ENCODE results near the gene SLX4IP. TPM values are rescaled to one million over a fixed set of nuclear protein-coding genes. Genes with fewer than 3 reads are reported as not detected.

The SLX4IP gene
- polyA plus RNA-seq, 4 donors: 1.6 to 7.1 (median 2.5) TPM

- Histone ChIP-seq H3K4me3 (ENCODE audit: low read depth in 1 of 3, low read length in 3 of 3) (no peak overlapping the region), H3K27ac (ENCODE audit: low read depth in 1 of 3, low read length in 2 of 3) (no peak overlapping the region), H3K4me1 (ENCODE audit: control insufficient read depth in 3 of 3, insufficient read depth in 2 of 3, low read depth in 1 of 3, low read length in 2 of 3) (no peaks in the 10 kb centered on the region), H3K36me3 (ENCODE audit: control insufficient read depth in 3 of 3, insufficient read depth in 2 of 3, low read depth in 1 of 3, low read length in 3 of 3) (no peaks in the 10 kb centered on the region), H3K9me3 (ENCODE audit: control insufficient read depth in 2 of 2, insufficient read depth in 1 of 2, low read depth in 1 of 2, low read length in 1 of 2) (no peaks in the 10 kb centered on the region), H3K27me3 (ENCODE audit: control insufficient read depth in 3 of 3, insufficient read depth in 3 of 3, low read length in 3 of 3) (no peaks in the 10 kb centered on the region)
- FAIRE-seq (no peak), DNase-seq (no peak)
- WGBS, 3 donors: 85 to 94% (median 94%) methylated on average over 2 of the region's 2 CpGs
Measured at GRCh38 chr20:10496465-10496864, 61.4 kb downstream of the SLX4IP start.

- FAIRE-seq (peak; percentile 5), DNase-seq (no peak)
- Histone ChIP-seq H3K9me3 (ENCODE audit: control insufficient read depth in 2 of 2, insufficient read depth in 1 of 2, low read depth in 1 of 2, low read length in 1 of 2) (no peaks in the 10 kb centered on the region), H3K27me3 (ENCODE audit: control insufficient read depth in 3 of 3, insufficient read depth in 3 of 3, low read length in 3 of 3) (no peaks in the 10 kb centered on the region), H3K4me1 (ENCODE audit: control insufficient read depth in 3 of 3, insufficient read depth in 2 of 3, low read depth in 1 of 3, low read length in 2 of 3) (no peaks in the 10 kb centered on the region), H3K4me3 (ENCODE audit: low read depth in 1 of 3, low read length in 3 of 3) (no peak overlapping the region), H3K27ac (ENCODE audit: low read depth in 1 of 3, low read length in 2 of 3) (no peak overlapping the region), H3K36me3 (ENCODE audit: control insufficient read depth in 3 of 3, insufficient read depth in 2 of 3, low read depth in 1 of 3, low read length in 3 of 3) (no peaks in the 10 kb centered on the region)
- 86 to 96% (median 94%) methylated on average over 2 of the region's 2 CpGs for WGBS, 3 donors
Measured at GRCh38 chr20:10497283-10497682, 62.2 kb downstream of the SLX4IP start.

- no peak for FAIRE-seq
- no peak for DNase-seq
- no peaks in the 10 kb centered on the region for H3K27me3 ChIP-seq (ENCODE audit: control insufficient read depth in 3 of 3, insufficient read depth in 3 of 3, low read length in 3 of 3)
- H3K9me3 ChIP-seq (ENCODE audit: control insufficient read depth in 2 of 2, insufficient read depth in 1 of 2, low read depth in 1 of 2, low read length in 1 of 2): no peaks in the 10 kb centered on the region
- H3K36me3 ChIP-seq (ENCODE audit: control insufficient read depth in 3 of 3, insufficient read depth in 2 of 3, low read depth in 1 of 3, low read length in 3 of 3): no peaks in the 10 kb centered on the region
- no peak overlapping the region for H3K4me3 ChIP-seq (ENCODE audit: low read depth in 1 of 3, low read length in 3 of 3)
- H3K27ac ChIP-seq (ENCODE audit: low read depth in 1 of 3, low read length in 2 of 3): no peak overlapping the region
- no peaks in the 10 kb centered on the region for H3K4me1 ChIP-seq (ENCODE audit: control insufficient read depth in 3 of 3, insufficient read depth in 2 of 3, low read depth in 1 of 3, low read length in 2 of 3)
Measured at GRCh38 chr20:10497791-10498190, 62.7 kb downstream of the SLX4IP start.

- WGBS, 3 donors: 72 to 87% (median 76%) methylated on average over 1 of the region's 1 CpG
- no peaks in the 10 kb centered on the region for H3K4me1 ChIP-seq (ENCODE audit: control insufficient read depth in 3 of 3, insufficient read depth in 2 of 3, low read depth in 1 of 3, low read length in 2 of 3)
- DNase-seq (no peak), FAIRE-seq (no peak)
- no peaks in the 10 kb centered on the region for H3K36me3 ChIP-seq (ENCODE audit: control insufficient read depth in 3 of 3, insufficient read depth in 2 of 3, low read depth in 1 of 3, low read length in 3 of 3)
- no peak overlapping the region for H3K4me3 ChIP-seq (ENCODE audit: low read depth in 1 of 3, low read length in 3 of 3)
- no peak overlapping the region for H3K27ac ChIP-seq (ENCODE audit: low read depth in 1 of 3, low read length in 2 of 3)
- H3K9me3 ChIP-seq (ENCODE audit: control insufficient read depth in 2 of 2, insufficient read depth in 1 of 2, low read depth in 1 of 2, low read length in 1 of 2): no peaks in the 10 kb centered on the region
- H3K27me3 ChIP-seq (ENCODE audit: control insufficient read depth in 3 of 3, insufficient read depth in 3 of 3, low read length in 3 of 3): no peaks in the 10 kb centered on the region
Measured at GRCh38 chr20:10498200-10498599, 63.1 kb downstream of the SLX4IP start.

GRCh38 chr20:10501402-10501801 is 66.3 kb downstream of the SLX4IP start:
- no peak for FAIRE-seq

GRCh38 chr20:10502098-10502526 is 67.0 kb downstream of the SLX4IP start:
- 85 to 96% (median 90%) methylated on average over 5 of the region's 5 CpGs for WGBS, 3 donors
- Histone ChIP-seq H3K36me3 (ENCODE audit: control insufficient read depth in 3 of 3, insufficient read depth in 2 of 3, low read depth in 1 of 3, low read length in 3 of 3) (no peaks in the 10 kb centered on the region), H3K9me3 (ENCODE audit: control insufficient read depth in 2 of 2, insufficient read depth in 1 of 2, low read depth in 1 of 2, low read length in 1 of 2) (no peaks in the 10 kb centered on the region), H3K27me3 (ENCODE audit: control insufficient read depth in 3 of 3, insufficient read depth in 3 of 3, low read length in 3 of 3) (no peaks in the 10 kb centered on the region), H3K27ac (ENCODE audit: low read depth in 1 of 3, low read length in 2 of 3) (no peak overlapping the region), H3K4me1 (ENCODE audit: control insufficient read depth in 3 of 3, insufficient read depth in 2 of 3, low read depth in 1 of 3, low read length in 2 of 3) (no peaks in the 10 kb centered on the region), H3K4me3 (ENCODE audit: low read depth in 1 of 3, low read length in 3 of 3) (no peak overlapping the region)
- DNase-seq: no peak
- FAIRE-seq: no peak

More at GRCh38 chr20:10501402-10501801, 66.3 kb downstream of the SLX4IP start:
- no peaks in the 10 kb centered on the region for H3K27me3 ChIP-seq (ENCODE audit: control insufficient read depth in 3 of 3, insufficient read depth in 3 of 3, low read length in 3 of 3)
- H3K4me3 ChIP-seq (ENCODE audit: low read depth in 1 of 3, low read length in 3 of 3): no peak overlapping the region
- H3K4me1 ChIP-seq (ENCODE audit: control insufficient read depth in 3 of 3, insufficient read depth in 2 of 3, low read depth in 1 of 3, low read length in 2 of 3): no peaks in the 10 kb centered on the region
- H3K27ac ChIP-seq (ENCODE audit: low read depth in 1 of 3, low read length in 2 of 3): peak overlapping the region in 2 of 3 donors; percentile 27 to 86
- 69 to 83% (median 80%) methylated on average over 4 of the region's 4 CpGs for WGBS, 3 donors
- no peak for DNase-seq
- no peaks in the 10 kb centered on the region for H3K36me3 ChIP-seq (ENCODE audit: control insufficient read depth in 3 of 3, insufficient read depth in 2 of 3, low read depth in 1 of 3, low read length in 3 of 3)
- H3K9me3 ChIP-seq (ENCODE audit: control insufficient read depth in 2 of 2, insufficient read depth in 1 of 2, low read depth in 1 of 2, low read length in 1 of 2): no peaks in the 10 kb centered on the region

GRCh38 chr20:10504608-10504993 is 69.5 kb downstream of the SLX4IP start:
- Histone ChIP-seq H3K27me3 (ENCODE audit: control insufficient read depth in 3 of 3, insufficient read depth in 3 of 3, low read length in 3 of 3) (no peaks in the 10 kb centered on the region), H3K36me3 (ENCODE audit: control insufficient read depth in 3 of 3, insufficient read depth in 2 of 3, low read depth in 1 of 3, low read length in 3 of 3) (no peaks in the 10 kb centered on the region), H3K9me3 (ENCODE audit: control insufficient read depth in 2 of 2, insufficient read depth in 1 of 2, low read depth in 1 of 2, low read length in 1 of 2) (no peaks in the 10 kb centered on the region), H3K4me1 (ENCODE audit: control insufficient read depth in 3 of 3, insufficient read depth in 2 of 3, low read depth in 1 of 3, low read length in 2 of 3) (peaks cover 0 to 4% (median 0%) of the 10 kb centered on the region in 3 donors), H3K27ac (ENCODE audit: low read depth in 1 of 3, low read length in 2 of 3) (no peak overlapping the region), H3K4me3 (ENCODE audit: low read depth in 1 of 3, low read length in 3 of 3) (no peak overlapping the region)
- FAIRE-seq (no peak), DNase-seq (no peak)
- WGBS, 3 donors: 89 to 92% (median 91%) methylated on average over 7 of the region's 7 CpGs

GRCh38 chr20:10504994-10505730 is 70.1 kb downstream of the SLX4IP start:
- Histone ChIP-seq H3K4me3 (ENCODE audit: low read depth in 1 of 3, low read length in 3 of 3) (no peak overlapping the region), H3K36me3 (ENCODE audit: control insufficient read depth in 3 of 3, insufficient read depth in 2 of 3, low read depth in 1 of 3, low read length in 3 of 3) (no peaks in the 10 kb centered on the region), H3K9me3 (ENCODE audit: control insufficient read depth in 2 of 2, insufficient read depth in 1 of 2, low read depth in 1 of 2, low read length in 1 of 2) (no peaks in the 10 kb centered on the region), H3K4me1 (ENCODE audit: control insufficient read depth in 3 of 3, insufficient read depth in 2 of 3, low read depth in 1 of 3, low read length in 2 of 3) (peaks cover 0 to 4% (median 0%) of the 10 kb centered on the region in 3 donors), H3K27ac (ENCODE audit: low read depth in 1 of 3, low read length in 2 of 3) (peak overlapping the region in 1 of 3 donors; percentile 61), H3K27me3 (ENCODE audit: control insufficient read depth in 3 of 3, insufficient read depth in 3 of 3, low read length in 3 of 3) (no peaks in the 10 kb centered on the region)
- FAIRE-seq (no peak), DNase-seq (no peak)
- 49 to 81% (median 75%) methylated on average over 5 of the region's 5 CpGs for WGBS, 3 donors

- H3K4me1 ChIP-seq (ENCODE audit: control insufficient read depth in 3 of 3, insufficient read depth in 2 of 3, low read depth in 1 of 3, low read length in 2 of 3): peaks cover 0 to 4% (median 0%) of the 10 kb centered on the region in 3 donors
- no peak overlapping the region for H3K27ac ChIP-seq (ENCODE audit: low read depth in 1 of 3, low read length in 2 of 3)
- H3K27me3 ChIP-seq (ENCODE audit: control insufficient read depth in 3 of 3, insufficient read depth in 3 of 3, low read length in 3 of 3): no peaks in the 10 kb centered on the region
- DNase-seq: no peak
- FAIRE-seq: no peak
- H3K9me3 ChIP-seq (ENCODE audit: control insufficient read depth in 2 of 2, insufficient read depth in 1 of 2, low read depth in 1 of 2, low read length in 1 of 2): no peaks in the 10 kb centered on the region
- no peaks in the 10 kb centered on the region for H3K36me3 ChIP-seq (ENCODE audit: control insufficient read depth in 3 of 3, insufficient read depth in 2 of 3, low read depth in 1 of 3, low read length in 3 of 3)
- H3K4me3 ChIP-seq (ENCODE audit: low read depth in 1 of 3, low read length in 3 of 3): no peak overlapping the region
- WGBS, 3 donors: 67 to 92% (median 82%) methylated on average over 2 of the region's 2 CpGs
Measured at GRCh38 chr20:10505827-10506226, 70.7 kb downstream of the SLX4IP start.

Measured in small intestine (tissue), 7 donors.